Measurements from ENCODE around the gene SESTD1.
"Not testable (repeated sequence)": the region's sequence is repeated elsewhere in the genome, so short reads cannot be mapped to it uniquely, and the experiment has no call there.

Gene SESTD1

GRCh38 chr2:179071810-179072355 lies 192.7 kb downstream of the SESTD1 start:
- TF ChIP-seq, protein P1, sequence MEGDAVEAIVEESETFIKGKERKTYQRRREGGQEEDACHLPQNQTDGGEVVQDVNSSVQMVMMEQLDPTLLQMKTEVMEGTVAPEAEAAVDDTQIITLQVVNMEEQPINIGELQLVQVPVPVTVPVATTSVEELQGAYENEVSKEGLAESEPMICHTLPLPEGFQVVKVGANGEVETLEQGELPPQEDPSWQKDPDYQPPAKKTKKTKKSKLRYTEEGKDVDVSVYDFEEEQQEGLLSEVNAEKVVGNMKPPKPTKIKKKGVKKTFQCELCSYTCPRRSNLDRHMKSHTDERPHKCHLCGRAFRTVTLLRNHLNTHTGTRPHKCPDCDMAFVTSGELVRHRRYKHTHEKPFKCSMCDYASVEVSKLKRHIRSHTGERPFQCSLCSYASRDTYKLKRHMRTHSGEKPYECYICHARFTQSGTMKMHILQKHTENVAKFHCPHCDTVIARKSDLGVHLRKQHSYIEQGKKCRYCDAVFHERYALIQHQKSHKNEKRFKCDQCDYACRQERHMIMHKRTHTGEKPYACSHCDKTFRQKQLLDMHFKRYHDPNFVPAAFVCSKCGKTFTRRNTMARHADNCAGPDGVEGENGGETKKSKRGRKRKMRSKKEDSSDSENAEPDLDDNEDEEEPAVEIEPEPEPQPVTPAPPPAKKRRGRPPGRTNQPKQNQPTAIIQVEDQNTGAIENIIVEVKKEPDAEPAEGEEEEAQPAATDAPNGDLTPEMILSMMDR (IDR thresholded peaks at IDR 0.05; ENCODE audit: borderline replicate concordance, insufficient read depth, low read depth, low read length), result no peak
- H3K4me3 ChIP-seq (ENCODE audit: low read depth, low read length), result no peak overlapping the region

DNA sequence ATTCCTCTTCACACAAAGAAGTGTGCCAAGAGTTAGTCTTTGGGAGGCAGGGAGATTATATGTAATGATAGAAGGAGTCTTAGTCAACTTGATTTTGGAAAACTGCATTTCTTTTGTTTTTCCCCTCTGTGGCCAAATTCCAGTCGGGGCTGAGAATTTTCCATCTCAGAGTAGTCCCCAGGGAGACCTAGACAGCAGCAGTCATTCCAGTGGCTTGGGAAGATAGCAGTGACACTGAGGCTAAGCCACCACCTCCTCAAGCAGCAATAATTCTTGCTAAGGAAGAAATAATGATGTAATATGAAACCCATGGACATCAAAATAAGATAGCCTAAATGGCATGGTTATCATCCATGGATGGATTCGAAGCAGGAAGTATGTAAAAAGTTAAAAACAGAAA lies 193.7 kb downstream of the SESTD1 start:
- TF ChIP-seq, protein P1 (IDR thresholded peaks at IDR 0.05; ENCODE audit: borderline replicate concordance, insufficient read depth, low read depth, low read length), result no peak
- H3K4me3 ChIP-seq (ENCODE audit: low read depth, low read length), result no peak overlapping the region

DNA sequence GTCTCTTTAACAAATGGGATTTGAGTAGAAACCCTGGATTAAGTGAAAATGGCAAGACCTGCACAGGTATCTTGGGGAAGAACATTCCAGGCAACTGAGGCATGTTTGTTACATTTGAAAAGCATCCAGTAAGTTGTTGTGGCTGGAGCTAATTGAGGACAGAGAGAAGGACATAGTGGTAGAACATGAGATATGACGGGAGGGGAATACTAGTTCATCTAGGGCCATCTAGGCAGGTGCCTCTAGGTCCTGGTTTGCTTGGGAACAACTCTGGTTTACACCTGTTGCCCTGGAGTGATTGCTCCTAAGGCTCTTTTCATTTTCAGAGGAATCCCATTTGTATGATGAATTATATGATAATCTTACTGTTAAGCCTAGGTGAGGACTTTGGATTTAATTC lies 194.9 kb downstream of the SESTD1 start:
- TF ChIP-seq, protein P1 (IDR thresholded peaks at IDR 0.05; ENCODE audit: borderline replicate concordance, insufficient read depth, low read depth, low read length), result no peak
- no peak overlapping the region for H3K4me3 ChIP-seq (ENCODE audit: low read depth, low read length)

GRCh38 chr2:179068991-179069643 lies 195.5 kb downstream of the SESTD1 start:
- TF ChIP-seq, protein P1 (IDR thresholded peaks at IDR 0.05; ENCODE audit: borderline replicate concordance, insufficient read depth, low read depth, low read length), result no peak
- H3K4me3 ChIP-seq (ENCODE audit: low read depth, low read length), result no peak overlapping the region

GRCh38 chr2:179059026-179059700 lies 205.5 kb downstream of the SESTD1 start:
- TF ChIP-seq, protein P1 (IDR thresholded peaks at IDR 0.05; ENCODE audit: borderline replicate concordance, insufficient read depth, low read depth, low read length), result no peak
- H3K4me3 ChIP-seq (ENCODE audit: low read depth, low read length), result no peak overlapping the region

DNA sequence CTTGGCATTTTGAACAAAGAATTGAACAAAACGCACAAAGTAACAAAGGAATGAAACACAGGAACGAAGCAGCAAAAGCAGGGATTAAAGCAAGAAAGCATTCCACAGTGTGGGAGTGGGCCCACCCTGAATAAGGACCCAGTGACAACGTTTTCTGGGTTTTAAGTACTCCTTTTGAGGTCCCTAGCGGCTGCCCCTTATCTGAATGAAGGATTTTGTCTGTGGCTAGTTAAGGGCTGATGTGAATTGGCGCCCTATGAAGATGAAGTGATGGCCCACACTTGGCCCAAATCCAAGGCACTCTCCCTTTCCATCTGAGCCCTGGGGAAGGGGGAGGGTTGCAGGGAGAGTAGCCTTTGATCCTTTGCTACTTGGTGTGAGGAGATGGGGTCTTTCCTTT lies 206.9 kb downstream of the SESTD1 start:
- no peak overlapping the region for H3K4me3 ChIP-seq (ENCODE audit: low read depth, low read length)
- TF ChIP-seq, protein P1 (IDR thresholded peaks at IDR 0.05; ENCODE audit: borderline replicate concordance, insufficient read depth, low read depth, low read length), result no peak

DNA sequence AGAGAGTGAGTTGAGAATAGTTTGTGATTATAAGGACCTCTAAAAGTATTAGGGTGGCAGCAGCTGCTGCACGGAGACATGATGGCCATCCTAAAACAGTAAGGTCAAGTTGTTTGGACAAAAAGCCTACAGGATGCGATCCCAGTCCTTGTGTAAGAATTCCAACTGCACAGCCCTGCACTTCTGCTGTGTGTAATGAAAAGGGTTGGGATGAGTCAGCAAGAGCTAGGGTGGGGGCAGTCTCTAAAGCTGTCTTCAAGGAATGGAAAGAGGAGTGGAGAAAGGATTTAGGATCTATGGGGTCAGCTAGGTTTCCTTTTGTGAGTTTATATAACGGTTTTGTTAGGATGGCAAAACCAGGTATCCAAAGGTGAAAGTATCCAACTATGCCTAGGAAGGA lies 211.1 kb downstream of the SESTD1 start:
- H3K4me3 ChIP-seq (ENCODE audit: low read depth, low read length), result not testable (repeated sequence)
